ENCODE data around the gene BET1L.
"Not testable (repeated sequence)": the region's sequence is repeated elsewhere in the genome, so short reads cannot be mapped to it uniquely, and the experiment has no call there.

BET1L gene

DNA sequence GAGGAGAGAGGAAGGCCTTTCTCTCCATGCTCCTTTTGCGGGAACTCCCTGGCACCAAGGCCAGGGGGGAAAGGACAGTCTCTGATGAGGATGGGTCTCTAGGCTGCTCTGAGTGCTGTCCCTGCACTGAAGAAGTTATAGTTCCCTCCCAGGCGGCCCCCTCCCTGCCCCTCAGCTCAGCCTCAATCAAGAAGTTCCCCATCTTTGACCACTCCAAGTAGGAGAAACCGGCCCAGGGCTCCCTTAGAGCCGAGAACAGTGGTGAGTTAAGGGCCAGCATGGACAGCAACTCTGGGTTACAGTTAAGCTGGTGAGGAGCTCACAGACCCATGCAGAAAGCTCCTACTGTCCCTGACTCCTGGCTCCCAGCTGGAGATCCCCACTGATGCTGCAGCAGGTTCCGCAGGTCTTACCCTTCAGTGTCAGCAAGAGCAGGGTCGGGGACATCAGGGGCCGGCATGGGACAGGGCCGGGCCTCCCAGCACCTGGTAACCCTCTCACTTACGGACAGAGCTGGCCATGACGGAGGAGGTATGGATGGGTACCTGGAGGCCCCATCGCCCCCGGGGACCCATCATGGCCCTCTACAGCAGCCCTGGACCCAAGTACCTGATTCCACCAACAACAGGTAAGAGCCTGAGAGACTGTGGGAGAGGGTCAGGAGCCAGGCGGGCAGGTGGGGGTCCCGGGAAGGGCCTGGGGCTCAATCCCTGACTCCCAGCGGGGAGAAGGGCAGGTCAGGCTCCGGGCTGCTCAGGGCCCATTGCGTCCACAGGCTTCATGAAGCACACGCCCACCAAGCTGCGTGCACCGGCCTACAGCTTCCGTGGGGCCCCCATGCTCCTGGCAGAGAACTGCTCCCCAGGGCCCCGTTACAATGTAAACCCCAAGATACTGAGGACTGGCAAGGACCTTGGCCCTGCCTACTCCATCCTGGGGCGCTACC lies 10.1 kb downstream of the BET1L start:
- no peak for DNase-seq (ENCODE audit: low read depth, low spot score)

DNA sequence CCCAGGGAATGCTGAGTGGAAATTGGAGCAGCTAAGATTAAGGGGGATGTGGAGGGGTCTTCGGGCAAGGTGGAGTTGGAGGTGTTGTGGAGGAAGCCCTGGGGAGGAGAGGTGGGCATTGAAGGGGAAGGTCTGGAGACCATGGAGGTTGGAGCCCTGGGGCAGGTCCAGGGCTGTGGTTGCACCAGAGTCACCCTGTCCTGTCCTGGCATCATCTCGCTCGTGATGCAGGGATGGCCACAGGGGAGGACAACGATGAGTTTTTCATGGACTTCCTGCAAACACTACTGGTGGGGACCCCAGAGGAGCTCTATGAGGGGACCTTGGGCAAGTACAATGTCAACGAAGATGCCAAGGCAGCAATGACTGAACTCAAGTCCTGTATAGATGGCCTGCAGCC lies 13.7 kb downstream of the BET1L start:
- not testable (repeated sequence) for DNase-seq (ENCODE audit: low read depth, low spot score)

DNA sequence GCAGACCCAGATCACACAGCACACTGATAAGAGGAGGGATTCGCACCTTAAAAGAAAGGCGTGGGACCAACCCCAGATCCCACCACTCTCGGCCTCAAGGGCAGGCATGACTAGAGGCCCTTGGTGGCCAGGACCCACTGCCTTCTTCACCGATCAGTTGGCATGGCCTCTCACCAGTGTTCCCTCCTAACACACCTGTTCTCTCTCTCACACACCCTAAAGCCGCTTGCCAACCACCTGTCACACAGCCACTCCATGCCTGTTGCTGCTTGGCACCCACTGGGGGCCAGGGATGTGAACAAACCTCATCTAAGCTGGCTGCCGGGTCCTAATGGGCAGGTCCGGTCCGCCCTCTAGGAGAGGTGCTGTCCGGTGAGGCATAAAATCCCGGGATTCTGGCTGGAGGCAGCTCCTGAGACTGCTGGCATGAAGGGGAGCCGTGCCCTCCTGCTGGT lies 14.5 kb downstream of the BET1L start, which contains the start of gene SCGB1C1:
SCGB1C1 (plus strand) TSS at position 405 of the 455 bp plus-strand sequence; CDS start at position 427, 22 bp downstream.
- DNase-seq (ENCODE audit: low read depth, low spot score): not testable (repeated sequence)

- not testable (repeated sequence) for DNase-seq (ENCODE audit: low read depth, low spot score)
Measured at GRCh38 chr11:191490-192478, 15.4 kb downstream of the BET1L start.

DNA sequence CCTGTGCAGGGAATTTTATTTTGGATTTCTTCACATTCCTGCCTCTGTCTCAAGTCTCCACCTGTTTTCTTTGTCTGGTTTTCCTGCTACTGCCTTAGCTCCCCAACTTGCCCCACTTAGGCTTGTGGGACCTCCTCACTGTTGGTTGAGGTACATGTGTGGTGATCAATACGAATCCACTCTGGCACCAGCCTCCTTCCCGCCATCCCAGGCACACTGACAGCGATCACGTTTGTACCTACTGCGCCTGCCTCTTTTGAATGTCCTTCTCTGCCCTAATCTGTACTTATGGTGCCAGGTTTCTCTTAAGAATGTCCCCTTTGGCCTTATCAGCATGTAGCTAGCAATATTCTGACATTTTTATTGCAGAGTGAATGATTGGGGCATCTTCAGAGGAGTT lies 16.7 kb downstream of the BET1L start:
- DNase-seq (ENCODE audit: low read depth, low spot score): not testable (repeated sequence)

DNA sequence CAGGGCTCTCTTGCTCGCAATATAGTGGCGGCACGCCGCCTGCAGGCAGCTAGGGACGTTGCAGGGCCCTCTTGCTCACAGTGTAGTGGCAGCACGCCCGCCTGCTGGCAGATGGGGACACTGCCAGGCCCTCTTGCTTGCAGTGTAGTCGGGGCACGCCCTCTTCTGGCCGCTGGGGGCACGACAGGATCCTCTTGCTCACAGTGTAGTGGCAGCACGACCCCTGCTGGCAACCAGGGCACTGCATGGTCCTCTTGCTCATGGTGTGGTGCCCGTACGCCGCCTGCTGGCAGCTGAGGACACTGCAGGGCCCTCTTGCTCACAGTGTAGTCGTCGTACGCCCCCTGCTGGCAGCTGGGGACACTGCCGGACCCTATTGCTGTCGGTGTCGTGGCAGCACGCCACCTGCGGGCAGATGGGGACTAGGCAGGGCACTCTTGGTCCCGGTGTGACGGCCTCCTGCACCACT lies 17.3 kb downstream of the BET1L start:
- DNase-seq (ENCODE audit: low read depth, low spot score): not testable (repeated sequence)

- not testable (repeated sequence) for DNase-seq (ENCODE audit: low read depth, low spot score)
Measured at GRCh38 chr11:189200-189783, 17.9 kb downstream of the BET1L start.

DNA sequence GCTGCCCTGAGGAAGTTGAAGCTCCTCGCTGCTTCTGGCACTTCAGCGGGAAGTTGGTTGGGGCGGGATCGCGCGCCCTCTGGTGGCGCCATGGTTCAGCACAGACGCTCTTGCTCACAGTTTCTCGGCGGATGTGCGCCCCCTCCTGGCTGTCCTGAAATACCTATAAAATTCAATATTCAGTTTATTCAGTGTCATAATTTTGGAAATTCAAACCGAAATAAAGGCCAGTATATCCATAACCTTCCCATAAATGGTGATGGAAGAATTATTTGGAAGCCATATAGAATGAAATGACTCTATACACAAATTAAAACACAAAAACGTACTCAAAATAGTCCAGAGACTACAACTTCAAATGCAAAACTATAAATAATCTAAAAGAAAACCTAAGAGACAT lies 27.0 kb downstream of the BET1L start:
- DNase-seq (ENCODE audit: low read depth, low spot score): not testable (repeated sequence)

Measured in activated CD4-positive, CD25-positive, alpha-beta regulatory T cell treated with anti-CD3 and anti-CD28 coated beads, Interleukin-2, amount 50 U/mL, for 16 hours (primary cell).